Lung microvascular endothelial cell (primary cell): ENCODE data around the gene MYL4. TPM values are rescaled to one million over a fixed set of nuclear protein-coding genes. Genes with fewer than 3 reads are reported as not detected.

Experiments
- DNase-seq, 2 donors: peaks; one replicate each; pipeline versions ENCODE4 v3.0.0 to v3.0.0-alpha.2; 2010; ENCODE audit warnings: low read depth in 2 of 2
- total RNA-seq: library from RNA; depleted of rRNA; stranded (reverse); fragments of >200 nt; gene quantifications from 2 replicates; pipeline ENCODE4 v1.2.1, GENCODE V29; 2014

MYL4 gene
- total RNA-seq, 1 donor from 2014 or later = 0.40 TPM

- no peak for DNase-seq
Measured at GRCh38 chr17:47270946-47271705, 62.0 kb downstream of the MYL4 start.

GRCh38 chr17:47272491-47272890, 63.3 kb downstream of the MYL4 start:
- no peak for DNase-seq

GRCh38 chr17:47273245-47273644, 64.1 kb downstream of the MYL4 start:
- DNase-seq = no peak

Other genes starting within 250 kb of the MYL4 start
- gene RPRML, start 230.1 kb upstream of the MYL4 start, total RNA-seq = not detected in 2 replicates
- 119 and 121 TPM in 2 replicates for gene CDC27, start 20.1 kb upstream of the MYL4 start, total RNA-seq
- 65.7 and 126 TPM in 2 replicates for gene ITGB3, start 44.5 kb downstream of the MYL4 start, total RNA-seq
- gene EFCAB13, start 114.6 kb downstream of the MYL4 start, total RNA-seq = 2.4 and 6.2 TPM in 2 replicates